ENCODE results near the gene ADGRL3. TPM values are rescaled to one million over a fixed set of nuclear protein-coding genes. Genes with fewer than 3 reads are reported as not detected.

Gene ADGRL3
- total RNA-seq, 2 experiments from 2014 or later = not detected

GRCh38 chr4:62077406-62077805 lies 877.3 kb downstream of the ADGRL3 start:
- intact Hi-C loops (cut with micrococcal nuclease; ENCODE audit: unreplicated experiment) = no loop called here
- Histone ChIP-seq H3K9me3 (ENCODE audit: low read length) (0 out of 2 replicates have a peak, but pooled peaks cover 5% of the 10 kb centered on the region), H3K36me3 (ENCODE audit: insufficient read depth, low read length) (no peaks in the 10 kb centered on the region), H3K9me2 (ENCODE audit: insufficient read depth, low read length) (no peaks in the 10 kb centered on the region), H4K20me1 (ENCODE audit: insufficient read depth, low read length) (no peaks in the 10 kb centered on the region), H3K4me2 (ENCODE audit: low read length) (no peak overlapping the region), H3K4me3 (ENCODE audit: low read depth, low read length, poor library complexity, severe bottlenecking) (no peak overlapping the region), H2AFZ (ENCODE audit: low read length) (no peak overlapping the region), H3K27ac (ENCODE audit: low read depth, low read length, poor library complexity, severe bottlenecking) (no peak overlapping the region), H3K4me1 (ENCODE audit: insufficient read depth, low read length, poor library complexity, severe bottlenecking) (no peaks in the 10 kb centered on the region), H3K79me2 (ENCODE audit: insufficient read depth, low read depth, low read length) (no peaks in the 10 kb centered on the region)
- CTCF ChIA-PET (ENCODE audit: unreplicated experiment) = no interaction called here
- BruUV-seq (replicated peaks) = no TSS peak
- DNase-seq (ENCODE audit: low spot score) = no peak
- TF ChIP-seq EZH2phosphoT487 (IDR thresholded peaks at IDR 0.05; ENCODE audit: borderline replicate concordance, low read depth, low read length) (no peak), CTCF (conservative IDR thresholded peaks at IDR 0.05; ENCODE audit: low read length) (no peak)
- POLR2A ChIA-PET = interaction anchor here (0.6 kb wide), 1 partner anchor 202 kb away, joined by 3 read pairs; no protein-coding TSS in a partner anchor

- Histone ChIP-seq H3K9me3 (ENCODE audit: low read length) (0 out of 2 replicates have a peak, but pooled peaks cover 5% of the 10 kb centered on the region), H3K79me2 (ENCODE audit: insufficient read depth, low read depth, low read length) (no peaks in the 10 kb centered on the region), H3K27ac (ENCODE audit: low read depth, low read length, poor library complexity, severe bottlenecking) (no peak overlapping the region), H3K4me1 (ENCODE audit: insufficient read depth, low read length, poor library complexity, severe bottlenecking) (no peaks in the 10 kb centered on the region), H3K36me3 (ENCODE audit: insufficient read depth, low read length) (no peaks in the 10 kb centered on the region), H4K20me1 (ENCODE audit: insufficient read depth, low read length) (no peaks in the 10 kb centered on the region), H3K9me2 (ENCODE audit: insufficient read depth, low read length) (no peaks in the 10 kb centered on the region), H3K4me3 (ENCODE audit: low read depth, low read length, poor library complexity, severe bottlenecking) (no peak overlapping the region), H3K4me2 (ENCODE audit: low read length) (no peak overlapping the region), H2AFZ (ENCODE audit: low read length) (no peak overlapping the region)
- no TSS peak for BruUV-seq (replicated peaks)
- POLR2A ChIA-PET = no interaction called here
- intact Hi-C loops (cut with micrococcal nuclease; ENCODE audit: unreplicated experiment) = no loop called here
- no peak for DNase-seq (ENCODE audit: low spot score)
- CTCF ChIA-PET (ENCODE audit: unreplicated experiment) = no interaction called here
- TF ChIP-seq CTCF (conservative IDR thresholded peaks at IDR 0.05; ENCODE audit: low read length) (no peak), EZH2phosphoT487 (IDR thresholded peaks at IDR 0.05; ENCODE audit: borderline replicate concordance, low read depth, low read length) (no peak)
Measured at GRCh38 chr4:62080431-62080830, 880.3 kb downstream of the ADGRL3 start.

GRCh38 chr4:62087706-62088105 lies 887.6 kb downstream of the ADGRL3 start:
- Histone ChIP-seq H3K4me1 (ENCODE audit: insufficient read depth, low read length, poor library complexity, severe bottlenecking) (no peaks in the 10 kb centered on the region), H3K9me3 (ENCODE audit: low read length) (no peaks in the 10 kb centered on the region), H3K4me2 (ENCODE audit: low read length) (no peak overlapping the region), H3K4me3 (ENCODE audit: low read depth, low read length, poor library complexity, severe bottlenecking) (no peak overlapping the region), H3K79me2 (ENCODE audit: insufficient read depth, low read depth, low read length) (no peaks in the 10 kb centered on the region), H2AFZ (ENCODE audit: low read length) (no peak overlapping the region), H4K20me1 (ENCODE audit: insufficient read depth, low read length) (no peaks in the 10 kb centered on the region), H3K27ac (ENCODE audit: low read depth, low read length, poor library complexity, severe bottlenecking) (no peak overlapping the region), H3K36me3 (ENCODE audit: insufficient read depth, low read length) (no peaks in the 10 kb centered on the region), H3K9me2 (ENCODE audit: insufficient read depth, low read length) (no peaks in the 10 kb centered on the region)
- intact Hi-C loops (cut with micrococcal nuclease; ENCODE audit: unreplicated experiment) = no loop called here
- TF ChIP-seq EZH2phosphoT487 (IDR thresholded peaks at IDR 0.05; ENCODE audit: borderline replicate concordance, low read depth, low read length) (no peak), CTCF (conservative IDR thresholded peaks at IDR 0.05; ENCODE audit: low read length) (no peak)
- DNase-seq (ENCODE audit: low spot score) = no peak
- no TSS peak for BruUV-seq (replicated peaks)
- POLR2A ChIA-PET = interaction anchor here (0.7 kb wide), 1 partner anchor 840 kb away, joined by 3 read pairs; no protein-coding TSS in a partner anchor
- CTCF ChIA-PET (ENCODE audit: unreplicated experiment) = no interaction called here

All from OCI-LY7 (cell line).